ENCODE measurements around the gene CYB5RL.
"Not testable (repeated sequence)": the region's sequence is repeated elsewhere in the genome, so short reads cannot be mapped to it uniquely, and the experiment has no call there.

Gene CYB5RL

DNA sequence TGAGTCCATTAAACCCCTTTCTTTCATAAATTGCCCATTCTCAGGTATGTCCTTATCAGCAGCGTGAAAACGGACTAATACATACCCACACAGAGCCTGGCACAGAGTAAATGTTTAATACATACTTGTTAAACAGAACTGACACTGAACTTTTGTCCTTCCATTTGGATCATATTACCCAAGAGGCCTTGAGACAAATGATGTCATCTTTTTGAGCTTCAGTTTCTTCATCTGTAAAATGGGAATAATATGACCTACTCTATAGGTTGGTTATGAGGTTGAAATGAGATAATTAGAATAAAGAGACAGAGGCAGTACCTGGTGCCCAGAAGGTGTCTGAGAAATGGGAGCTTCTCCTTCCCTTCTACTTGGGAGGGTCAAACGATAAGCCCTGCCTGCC is 13.8 kb downstream of the CYB5RL start:
- DNase-seq (ENCODE audit: low spot score), result no peak

DNA sequence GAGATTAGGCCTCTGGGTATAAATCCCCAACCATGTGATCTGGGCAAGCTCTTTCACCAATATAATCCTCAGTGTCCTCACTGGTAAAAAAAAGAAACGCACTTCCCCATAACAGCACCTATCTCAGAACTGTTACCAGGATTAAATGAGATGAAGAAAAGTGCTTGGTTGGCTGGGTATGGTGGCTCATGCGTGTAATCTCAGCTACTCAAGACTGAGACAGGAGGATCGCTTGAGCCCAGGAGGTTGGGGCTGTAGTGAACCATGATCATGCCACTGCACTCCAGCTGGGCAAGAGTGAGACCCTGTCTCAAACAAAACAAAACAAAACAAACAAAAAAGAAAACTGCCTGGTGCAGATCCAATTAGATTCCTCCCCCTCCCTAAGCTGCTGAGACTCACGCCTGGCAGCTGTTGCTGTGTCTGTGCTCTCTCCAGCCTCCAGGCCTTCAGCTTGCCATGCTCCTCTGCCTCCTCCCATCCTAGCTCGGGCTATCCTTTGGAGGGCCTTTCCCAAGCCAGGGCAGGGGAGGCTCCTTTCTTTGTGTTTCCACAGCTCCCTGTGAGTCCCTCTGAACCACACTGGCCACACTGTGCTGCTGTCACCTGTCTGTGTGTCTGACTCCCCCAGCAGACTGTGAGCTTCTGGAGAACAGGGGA is 19.0 kb downstream of the CYB5RL start:
- no peak for DNase-seq (ENCODE audit: low spot score)

DNA sequence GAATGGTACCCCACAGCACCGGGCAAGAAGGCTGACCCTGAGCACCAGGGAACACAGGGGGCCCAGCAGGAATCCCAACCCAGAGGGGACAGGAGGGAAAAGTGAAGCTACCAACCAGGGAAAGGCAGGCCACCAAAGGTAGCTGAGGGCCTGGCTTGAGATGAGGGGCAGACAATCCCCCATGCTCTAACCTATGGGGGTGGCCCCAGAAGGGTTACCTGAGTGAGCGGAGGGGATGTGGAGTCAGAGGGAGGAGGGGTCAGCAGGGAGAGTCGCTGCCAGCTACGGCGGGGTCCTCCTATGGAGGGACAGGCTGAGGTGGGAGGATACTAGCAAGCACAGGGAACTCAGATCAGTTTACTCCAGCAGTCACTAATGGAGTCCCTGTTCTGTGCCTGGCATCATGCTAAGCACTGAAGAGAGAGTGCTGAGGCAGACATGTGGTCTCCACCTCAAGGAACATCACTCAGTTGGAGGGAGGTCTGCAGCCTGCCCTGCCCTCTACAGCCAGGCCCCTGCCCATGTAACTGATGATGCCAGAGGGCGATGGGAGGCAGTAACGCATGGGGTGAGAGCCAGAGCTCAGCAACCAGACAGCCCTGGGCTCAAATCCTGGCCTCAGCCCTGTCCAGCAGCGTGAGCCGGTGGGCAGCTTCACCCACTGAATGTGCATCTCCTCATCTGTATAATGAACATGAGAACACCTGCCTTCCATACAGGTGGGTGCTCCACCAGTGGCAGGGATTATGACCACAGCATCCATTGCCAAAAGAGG is 21.3 kb downstream of the CYB5RL start:
- DNase-seq (ENCODE audit: low spot score), result no peak

DNA sequence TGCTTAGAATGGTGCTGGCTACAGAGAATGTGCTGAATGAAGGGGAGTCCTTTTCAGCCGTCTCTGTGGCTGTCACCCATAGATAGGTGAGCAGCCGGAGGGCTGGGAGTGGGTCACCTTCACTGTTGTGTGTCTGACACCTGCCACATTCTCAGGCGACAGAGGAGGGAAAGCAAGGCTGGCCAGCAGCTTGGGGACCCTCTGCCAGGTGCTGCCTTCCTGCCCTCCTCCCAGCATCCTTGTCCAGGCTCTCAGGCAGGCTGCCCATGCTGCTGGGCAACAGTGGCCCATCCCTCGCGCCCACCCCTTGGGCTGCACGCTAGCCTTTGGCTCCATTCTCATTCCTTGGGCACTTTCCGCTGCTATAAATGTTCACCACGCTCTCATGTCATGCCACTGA is 22.1 kb downstream of the CYB5RL start:
- DNase-seq (ENCODE audit: low spot score), result no peak

DNA sequence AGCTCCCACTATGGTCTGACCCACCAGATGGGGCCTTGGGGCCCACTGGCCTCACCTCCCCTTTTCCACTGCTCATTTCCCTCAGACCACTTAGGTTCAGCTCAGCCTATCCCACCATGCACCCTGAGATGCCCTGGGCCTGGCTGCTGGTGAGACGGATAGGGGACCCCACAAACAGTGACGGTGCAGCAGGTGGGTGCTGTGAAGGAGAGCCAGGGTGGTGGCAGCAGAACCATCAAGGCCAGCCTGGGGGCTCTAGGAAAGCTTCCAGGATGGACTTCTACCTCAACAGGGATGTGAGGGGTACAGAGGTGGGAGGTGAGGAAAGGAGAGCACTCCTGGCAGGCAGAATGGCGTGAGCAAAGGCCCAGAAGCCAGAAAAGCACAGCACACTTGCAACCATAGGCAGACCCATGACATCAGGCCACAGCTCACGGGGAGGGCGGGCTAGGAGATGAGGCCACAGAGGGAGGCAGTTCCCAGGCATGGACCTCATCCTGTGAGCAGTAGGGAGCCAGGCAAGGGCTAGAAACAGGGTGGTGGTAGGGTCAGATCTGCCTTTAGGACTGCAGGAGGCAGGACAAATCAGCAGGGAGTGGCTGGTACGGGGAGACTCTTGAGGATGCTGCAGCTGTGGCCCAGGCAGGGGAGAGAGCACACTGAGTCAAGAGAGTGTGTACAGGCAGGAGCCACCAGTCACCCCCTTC is 23.1 kb downstream of the CYB5RL start:
- no peak for DNase-seq (ENCODE audit: low spot score)

DNA sequence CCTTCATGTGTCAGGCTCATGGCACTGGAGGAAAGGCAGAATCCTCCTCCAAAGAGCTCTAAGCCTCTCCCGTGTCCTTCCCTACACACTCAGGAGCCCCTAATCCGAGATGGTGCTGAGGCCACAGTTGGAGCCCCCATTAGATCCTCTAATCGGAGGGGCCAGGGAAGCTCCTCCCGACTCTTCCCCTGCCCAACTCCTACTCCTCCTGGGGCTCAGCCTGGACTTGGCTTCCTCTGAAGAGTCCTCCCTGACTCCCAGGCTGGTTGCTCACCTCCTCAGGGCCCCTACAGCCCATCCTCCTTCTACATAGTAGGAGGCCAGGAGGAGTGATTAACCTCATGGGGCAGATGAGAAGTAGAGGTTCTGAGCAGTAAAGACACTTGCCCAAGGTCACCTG is 25.7 kb downstream of the CYB5RL start:
- DNase-seq (ENCODE audit: low spot score), result no peak

DNA sequence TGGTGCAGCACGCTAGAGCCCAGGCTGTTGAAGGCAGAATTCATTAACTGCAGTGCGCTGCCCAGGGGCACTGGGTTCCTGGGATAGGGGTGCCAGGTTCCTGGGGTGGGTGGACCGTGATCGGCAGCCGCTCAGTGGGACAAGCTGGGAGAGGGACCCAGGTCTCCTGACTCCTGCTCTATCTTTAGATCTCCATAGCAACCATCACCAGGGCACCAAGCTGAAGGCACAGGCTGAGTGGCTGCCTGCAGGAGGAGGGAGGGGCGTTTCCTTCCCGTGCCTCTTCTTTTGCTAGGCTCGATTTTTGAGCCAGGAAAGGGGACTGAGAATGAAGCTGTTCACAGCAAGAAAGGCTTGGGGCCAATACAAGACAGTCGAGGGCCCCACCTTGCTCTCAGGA is 26.1 kb downstream of the CYB5RL start:
- no peak for DNase-seq (ENCODE audit: low spot score)

DNA sequence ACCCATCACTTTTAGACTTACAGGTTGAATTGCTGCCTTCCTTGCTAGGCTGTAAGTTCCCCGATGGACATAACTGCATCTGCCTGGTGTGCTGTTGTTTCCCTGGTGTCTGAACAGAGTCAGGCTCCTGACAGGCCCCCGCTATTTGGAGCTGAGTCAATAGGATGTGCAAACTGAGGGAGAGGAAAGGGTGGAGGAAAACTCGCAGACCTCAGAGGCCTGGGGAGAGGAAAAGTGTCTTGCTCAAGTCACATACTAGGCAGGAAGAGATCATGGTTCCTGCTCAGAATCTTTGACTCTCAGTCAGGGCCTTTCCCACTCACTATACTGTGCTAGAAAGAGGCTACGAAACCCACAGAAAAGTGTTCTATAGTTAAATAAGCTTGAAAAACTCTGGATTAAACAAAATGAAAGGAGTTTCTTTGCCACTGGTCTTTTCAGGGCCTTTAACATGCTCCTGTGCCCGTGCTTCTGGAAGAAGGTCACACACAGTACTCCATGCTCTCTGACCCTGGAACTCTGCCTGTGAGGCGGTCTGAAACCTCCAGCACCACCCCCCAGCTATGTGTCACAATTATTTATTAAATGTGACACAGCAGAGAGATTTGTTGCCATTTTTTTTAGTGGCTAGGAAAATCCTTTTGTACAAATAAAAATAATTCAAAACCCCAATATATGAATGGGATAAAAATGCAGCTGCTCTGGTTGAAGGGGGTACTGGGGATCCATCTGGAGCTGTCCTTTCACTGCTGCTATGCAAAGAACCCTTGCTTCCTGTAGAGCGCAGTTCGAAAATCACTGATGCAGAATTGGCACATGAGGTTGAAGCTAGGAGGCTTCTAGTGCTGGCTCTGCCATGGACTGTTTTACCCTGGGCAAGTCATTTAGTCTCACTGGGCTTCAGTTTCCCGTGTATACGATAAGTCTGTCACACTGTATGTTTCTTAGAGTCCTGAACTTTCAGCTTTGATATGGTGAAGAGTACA is 26.9 kb downstream of the CYB5RL start:
- DNase-seq (ENCODE audit: low spot score), result no peak

DNA sequence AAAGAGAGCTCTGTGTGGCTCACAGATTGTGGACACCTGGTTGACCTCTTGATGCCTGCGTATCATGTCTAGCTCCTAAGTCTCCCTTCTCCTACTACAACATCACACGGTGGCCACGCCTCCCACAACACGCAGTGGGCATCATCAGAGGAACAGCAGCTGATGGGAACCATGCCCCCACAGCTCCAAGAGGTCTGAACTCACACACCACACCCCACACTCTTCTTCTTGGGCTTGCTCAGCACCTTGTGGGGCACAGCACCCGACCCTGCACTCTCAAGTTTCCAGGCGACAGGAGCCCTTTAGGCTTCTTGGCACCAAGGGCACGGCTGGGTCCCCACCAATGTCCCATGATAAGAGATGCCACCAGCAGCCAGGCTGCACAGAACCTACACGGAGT is 28.2 kb downstream of the CYB5RL start:
- no peak for DNase-seq (ENCODE audit: low spot score)

DNA sequence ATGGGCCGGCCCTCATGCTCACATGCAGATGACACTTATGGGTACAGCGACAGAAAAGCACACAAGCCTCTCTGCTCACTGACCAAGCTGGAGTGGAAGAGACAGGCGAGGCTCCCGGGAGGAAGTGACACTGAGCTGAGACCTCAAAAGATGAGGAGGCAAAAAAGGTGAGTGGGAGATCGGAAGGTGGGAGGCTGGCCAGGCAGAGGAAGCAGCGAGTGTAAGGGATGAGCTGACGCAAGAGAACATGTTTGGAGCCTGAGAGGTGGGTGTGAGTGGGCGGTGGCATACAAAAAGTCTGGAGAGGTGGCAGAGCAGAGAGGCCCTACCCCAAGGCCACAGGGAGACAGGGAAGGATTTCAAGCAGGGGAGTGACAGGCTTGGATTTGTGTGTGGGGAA is 28.8 kb downstream of the CYB5RL start:
- no peak for DNase-seq (ENCODE audit: low spot score)

DNA sequence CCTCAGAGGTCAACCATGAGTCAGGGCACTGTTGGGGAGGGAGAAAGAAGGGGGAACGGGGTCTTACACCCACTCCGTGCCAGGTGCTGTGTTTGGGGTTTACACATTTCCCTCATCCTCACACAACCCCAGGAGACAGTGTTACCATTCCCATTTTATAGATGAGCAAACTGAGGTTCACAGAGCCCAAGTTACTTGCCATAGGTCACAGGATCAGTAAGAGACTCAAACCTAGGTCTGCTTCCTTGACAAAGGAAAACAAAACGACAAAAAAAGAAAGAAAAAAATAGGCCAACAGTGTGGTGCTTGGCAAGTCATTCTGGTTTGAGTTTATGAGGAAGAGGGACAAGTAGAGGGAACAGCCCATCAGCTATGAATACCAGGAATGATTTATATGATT is 30.8 kb downstream of the CYB5RL start:
- DNase-seq (ENCODE audit: low spot score), result no peak

DNA sequence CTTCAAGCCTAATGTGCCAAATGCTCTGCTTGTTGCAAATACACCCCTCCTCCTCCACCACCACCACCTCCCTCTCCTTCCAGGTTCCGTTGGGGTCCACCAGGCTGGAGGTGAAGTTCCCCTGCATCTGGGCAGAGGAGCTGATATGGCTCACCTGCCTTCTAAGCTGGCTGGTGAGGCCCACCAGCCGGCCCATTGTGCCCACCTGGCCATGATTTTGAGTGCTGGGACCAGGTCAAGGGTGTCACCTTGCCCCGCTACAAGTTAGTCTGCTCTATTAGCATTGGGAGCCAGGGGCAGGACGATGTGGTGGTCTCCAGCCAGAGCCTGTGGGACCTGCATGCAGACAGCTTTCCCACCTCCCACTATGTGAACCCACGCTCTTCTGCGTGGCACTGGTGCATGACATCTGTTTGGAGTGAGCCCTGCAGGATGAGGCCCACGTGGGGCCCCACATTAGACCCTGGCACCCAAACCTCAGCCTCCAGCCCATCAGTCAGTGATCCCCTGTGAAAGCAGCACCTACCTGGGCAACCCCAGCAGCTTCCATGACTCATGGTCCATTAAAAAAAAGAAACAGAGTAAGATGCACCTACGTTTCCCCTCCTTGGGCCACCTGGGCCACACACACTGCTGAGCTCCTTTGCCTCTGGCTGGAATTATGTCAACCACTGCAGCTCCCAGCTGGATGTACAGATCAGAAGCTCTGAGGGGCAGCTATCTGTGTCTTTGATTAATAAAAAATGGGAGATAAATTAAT is 31.4 kb downstream of the CYB5RL start:
- no peak for DNase-seq (ENCODE audit: low spot score)

DNA sequence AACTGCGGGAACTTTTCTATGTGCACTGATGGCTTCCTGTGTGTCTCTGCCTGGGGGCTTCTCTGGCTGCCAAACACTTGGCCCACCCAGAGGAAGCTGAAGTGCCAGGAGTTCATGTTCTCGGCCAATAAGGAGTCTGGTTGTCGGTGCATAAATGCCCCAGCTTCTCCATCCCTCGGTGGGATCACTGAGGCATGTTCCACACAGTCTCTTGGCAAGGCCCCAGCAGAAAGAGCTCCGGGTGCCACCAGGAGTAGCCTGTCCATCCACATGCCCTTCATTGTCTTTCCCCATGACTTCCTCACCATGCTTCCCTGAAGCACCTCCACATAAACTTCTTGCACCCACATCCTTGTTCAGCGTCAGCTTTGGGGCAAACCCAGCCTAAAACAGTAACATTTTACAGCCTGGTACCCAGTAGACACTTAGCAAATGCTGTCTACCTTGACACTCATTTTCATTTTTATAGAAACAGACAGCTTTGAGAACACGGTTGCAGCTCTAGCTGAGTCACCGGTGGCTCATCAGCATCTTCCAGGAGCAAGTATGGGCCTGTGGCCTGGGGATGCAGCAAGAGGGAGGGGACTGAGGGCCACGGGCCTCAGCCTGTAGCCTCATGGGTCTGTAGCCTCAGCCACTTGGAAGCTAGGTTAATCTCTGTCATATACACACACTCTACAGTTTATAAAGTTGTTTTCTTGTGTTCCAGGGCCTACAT is 32.2 kb downstream of the CYB5RL start:
- no peak for DNase-seq (ENCODE audit: low spot score)

DNA sequence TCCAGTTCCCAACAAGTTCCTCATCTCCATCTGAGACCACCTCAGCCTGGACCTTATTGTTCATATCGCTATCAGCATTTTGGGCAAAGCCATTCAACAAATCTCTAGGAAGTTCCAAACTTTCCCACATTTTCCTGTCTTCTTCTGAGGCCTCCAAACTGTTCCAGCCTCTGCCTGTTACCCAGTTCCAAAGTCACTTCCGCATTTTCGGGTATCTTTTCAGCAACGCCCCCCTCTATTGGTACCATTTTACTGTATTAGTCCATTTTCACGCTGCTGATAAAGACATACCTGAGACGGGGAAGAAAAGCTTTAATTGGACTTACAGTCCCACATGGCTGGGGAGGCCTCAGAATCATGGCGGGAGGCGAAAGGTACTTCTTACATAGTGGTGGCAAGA is 33.5 kb downstream of the CYB5RL start:
- not testable (repeated sequence) for DNase-seq (ENCODE audit: low spot score)

DNA sequence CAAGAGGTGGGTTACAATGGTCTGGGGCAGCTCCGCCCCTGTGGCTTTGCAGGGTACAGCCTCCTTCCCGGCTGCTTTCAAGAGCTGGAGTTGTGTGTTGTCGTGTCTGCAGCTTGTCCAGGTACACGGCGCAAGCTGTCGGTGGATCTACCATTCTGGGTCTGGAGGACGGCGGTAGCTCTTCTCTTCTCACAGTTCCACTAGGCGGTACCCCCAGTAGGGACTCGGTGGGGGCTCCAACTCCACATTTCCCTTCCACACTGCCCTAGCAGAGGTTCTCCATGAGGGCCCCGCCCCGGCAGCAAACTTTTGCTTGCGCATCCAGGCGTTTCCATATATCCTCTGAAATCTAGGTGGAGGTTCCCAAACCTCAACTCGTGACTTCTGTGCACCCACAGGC is 34.7 kb downstream of the CYB5RL start:
- no peak for DNase-seq (ENCODE audit: low spot score)

DNA sequence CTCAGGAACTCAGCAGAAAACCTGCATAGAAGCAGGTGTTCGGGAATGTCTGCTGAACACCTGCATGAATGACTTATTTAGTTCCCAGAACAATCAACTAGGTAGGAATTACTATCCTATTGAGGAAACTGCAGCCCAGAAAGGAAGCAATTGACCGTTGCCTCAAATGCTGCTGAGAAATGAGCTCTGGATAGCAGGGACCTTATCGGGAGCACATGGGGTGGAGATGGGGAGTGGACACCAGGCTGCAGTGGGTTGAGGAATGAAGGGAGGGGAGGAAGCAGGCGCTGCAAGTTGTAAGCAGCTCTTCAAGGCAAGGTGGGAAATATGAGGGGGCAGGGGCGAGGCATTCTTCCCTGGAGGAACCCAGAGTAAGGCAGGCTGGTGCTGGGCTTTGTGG is 36.3 kb downstream of the CYB5RL start:
- no peak for DNase-seq (ENCODE audit: low spot score)

DNA sequence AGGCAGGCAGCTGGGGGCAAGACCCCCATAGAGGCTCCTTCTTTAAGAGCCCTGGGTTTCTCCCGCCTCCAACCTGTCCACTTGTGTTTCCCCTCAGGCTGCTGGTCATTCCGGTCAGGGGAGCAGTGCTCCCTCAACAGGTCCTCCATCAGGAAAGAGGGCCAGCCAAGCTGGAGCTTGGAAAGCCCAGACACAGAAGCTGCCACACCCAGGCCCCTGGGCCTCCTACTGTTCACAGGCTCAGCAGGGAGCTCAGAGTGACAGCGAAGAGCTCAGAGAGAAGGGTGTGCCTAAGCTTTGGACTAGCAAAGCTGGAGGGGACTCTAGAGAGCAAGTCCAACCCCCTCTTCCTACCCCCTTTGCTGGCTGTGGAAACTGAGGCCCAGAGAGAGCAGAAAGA is 36.8 kb downstream of the CYB5RL start:
- no peak for DNase-seq (ENCODE audit: low spot score)

DNA sequence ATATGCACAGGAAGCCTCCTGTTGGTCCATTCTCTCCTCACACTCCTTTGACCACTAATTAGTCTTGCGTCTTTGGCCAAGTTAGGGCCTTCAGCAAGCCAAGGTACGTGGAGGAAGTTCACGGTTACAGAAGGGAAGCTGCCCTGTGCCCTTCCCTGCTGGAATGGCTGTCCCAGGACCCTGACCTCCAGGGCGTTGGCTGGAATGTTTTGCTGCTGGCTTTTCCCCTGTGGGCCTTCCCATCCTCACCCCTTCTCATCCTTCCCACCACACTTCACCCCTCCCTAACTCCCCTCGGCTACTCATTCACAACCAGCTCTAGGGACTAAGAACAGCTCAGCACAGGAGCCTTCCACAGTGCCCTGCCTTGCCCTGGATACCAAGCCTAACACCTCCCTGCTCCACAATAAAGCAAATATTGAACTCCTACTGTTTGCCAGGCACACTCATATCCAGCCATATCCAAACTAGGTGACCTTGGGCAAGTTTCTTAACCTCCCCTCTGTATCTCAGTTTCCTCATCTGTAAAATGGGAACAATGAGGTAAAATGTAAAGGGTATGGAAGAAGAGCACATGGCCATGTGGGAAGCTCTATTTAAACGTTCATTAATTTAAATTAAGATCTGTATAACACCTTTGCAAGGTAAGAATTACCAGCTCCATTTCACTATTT is 38.2 kb downstream of the CYB5RL start:
- no peak for DNase-seq (ENCODE audit: low spot score)

DNA sequence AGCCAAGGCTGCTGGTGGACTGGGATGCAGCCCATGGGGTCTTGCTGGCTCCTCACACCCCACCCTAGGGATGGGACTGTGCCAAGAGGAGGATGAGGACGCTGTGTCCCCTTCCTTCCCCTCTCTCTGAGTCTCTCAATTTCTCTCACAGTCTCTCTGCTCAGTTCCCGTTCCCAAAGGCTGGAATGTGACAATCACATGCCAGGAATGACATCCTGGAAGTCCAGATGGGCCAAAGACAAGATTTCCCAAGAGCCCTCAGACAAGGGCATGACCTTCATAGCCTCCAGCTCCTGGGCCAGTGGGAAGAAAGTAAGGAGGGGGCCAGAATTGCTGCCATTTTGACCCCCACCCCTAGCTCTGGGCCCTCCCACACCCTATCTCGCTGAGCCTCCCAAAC is 39.5 kb downstream of the CYB5RL start:
- DNase-seq (ENCODE audit: low spot score), result no peak

DNA sequence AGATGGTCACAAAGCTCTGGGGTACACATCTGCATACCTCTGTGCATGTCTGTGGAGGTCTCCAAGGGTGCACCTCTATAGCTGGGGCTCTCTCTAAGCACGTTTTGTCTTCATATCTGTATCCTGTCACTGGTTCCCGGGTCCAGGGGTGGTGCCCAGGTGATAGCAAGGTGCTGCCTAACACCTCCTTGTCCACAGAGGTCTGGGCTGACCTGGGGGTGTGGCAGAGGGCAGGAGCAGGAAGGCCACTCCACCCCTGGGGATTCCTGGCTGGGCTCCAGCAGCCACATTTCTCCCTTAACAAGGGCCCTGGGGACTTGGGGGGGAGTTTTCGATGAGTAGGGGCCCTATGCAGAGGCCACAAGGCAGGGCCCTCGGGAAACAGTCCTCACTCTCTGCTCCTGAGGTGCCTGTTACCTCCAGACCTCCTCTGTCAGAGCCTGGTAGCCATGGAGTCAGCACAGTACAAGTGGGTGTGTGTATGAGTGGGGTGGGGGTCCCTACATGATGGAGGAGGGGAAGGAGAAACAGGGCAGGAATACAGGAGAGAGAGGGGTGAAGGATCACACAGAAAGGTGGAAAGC is 40.0 kb downstream of the CYB5RL start:
- DNase-seq (ENCODE audit: low spot score), result no peak
